ENCODE data around the gene CLEC2L. TPM values are rescaled to one million over a fixed set of nuclear protein-coding genes. Genes with fewer than 3 reads are reported as not detected.

Gene CLEC2L
- total RNA-seq, 1 experiment from 2014 or later, result not detected

- TF ChIP-seq, protein P1, sequence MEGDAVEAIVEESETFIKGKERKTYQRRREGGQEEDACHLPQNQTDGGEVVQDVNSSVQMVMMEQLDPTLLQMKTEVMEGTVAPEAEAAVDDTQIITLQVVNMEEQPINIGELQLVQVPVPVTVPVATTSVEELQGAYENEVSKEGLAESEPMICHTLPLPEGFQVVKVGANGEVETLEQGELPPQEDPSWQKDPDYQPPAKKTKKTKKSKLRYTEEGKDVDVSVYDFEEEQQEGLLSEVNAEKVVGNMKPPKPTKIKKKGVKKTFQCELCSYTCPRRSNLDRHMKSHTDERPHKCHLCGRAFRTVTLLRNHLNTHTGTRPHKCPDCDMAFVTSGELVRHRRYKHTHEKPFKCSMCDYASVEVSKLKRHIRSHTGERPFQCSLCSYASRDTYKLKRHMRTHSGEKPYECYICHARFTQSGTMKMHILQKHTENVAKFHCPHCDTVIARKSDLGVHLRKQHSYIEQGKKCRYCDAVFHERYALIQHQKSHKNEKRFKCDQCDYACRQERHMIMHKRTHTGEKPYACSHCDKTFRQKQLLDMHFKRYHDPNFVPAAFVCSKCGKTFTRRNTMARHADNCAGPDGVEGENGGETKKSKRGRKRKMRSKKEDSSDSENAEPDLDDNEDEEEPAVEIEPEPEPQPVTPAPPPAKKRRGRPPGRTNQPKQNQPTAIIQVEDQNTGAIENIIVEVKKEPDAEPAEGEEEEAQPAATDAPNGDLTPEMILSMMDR (conservative IDR thresholded peaks at IDR 0.05; ENCODE audit: low read depth, low read length), result no peak
- no peak for TF ChIP-seq EZH2 (IDR thresholded peaks at IDR 0.05; ENCODE audit: borderline replicate concordance, low read depth, low read length, poor library complexity, severe bottlenecking)
- Histone ChIP-seq H3K36me3 (ENCODE audit: insufficient read depth, low read length, poor library complexity, severe bottlenecking) (no peaks in the 10 kb centered on the region), H3K27ac (ENCODE audit: low read depth, low read length, poor library complexity, severe bottlenecking) (no peak overlapping the region), H3K4me3 (ENCODE audit: low read depth, low read length, poor library complexity, severe bottlenecking) (no peak overlapping the region), H3K4me1 (ENCODE audit: insufficient read depth, low read length, poor library complexity, severe bottlenecking) (no peaks in the 10 kb centered on the region), H3K27me3 (replicated peaks; ENCODE audit: insufficient read depth, low read depth, low read length, poor library complexity) (peaks cover 18% of the 10 kb centered on the region), H3K9me3 (ENCODE audit: low read depth, low read length, poor library complexity, severe bottlenecking) (no peaks in the 10 kb centered on the region)
- no peak for DNase-seq (ENCODE audit: low spot score)
- intact Hi-C loops (cut with micrococcal nuclease; ENCODE audit: unreplicated experiment), result no loop called here
- BruUV-seq (replicated peaks), result no TSS peak
- ChIA-PET POLR2A (ENCODE audit: low non-redundant PET) (no interaction called here), CTCF (interaction anchor here (0.6 kb wide), 1 partner anchor 52 kb away, joined by 13 read pairs; no protein-coding TSS in a partner anchor)
Measured at GRCh38 chr7:139532636-139533155, 9.2 kb downstream of the CLEC2L start.

- CTCF ChIA-PET, result no interaction called here
- TF ChIP-seq, protein P1 (conservative IDR thresholded peaks at IDR 0.05; ENCODE audit: low read depth, low read length), result no peak
- no peak for TF ChIP-seq EZH2 (IDR thresholded peaks at IDR 0.05; ENCODE audit: borderline replicate concordance, low read depth, low read length, poor library complexity, severe bottlenecking)
- H3K27ac ChIP-seq (ENCODE audit: low read depth, low read length, poor library complexity, severe bottlenecking), result no peak overlapping the region
- no peaks in the 10 kb centered on the region for H3K9me3 ChIP-seq (ENCODE audit: low read depth, low read length, poor library complexity, severe bottlenecking)
- no TSS peak for BruUV-seq (replicated peaks)
- no peaks in the 10 kb centered on the region for H3K36me3 ChIP-seq (ENCODE audit: insufficient read depth, low read length, poor library complexity, severe bottlenecking)
- H3K27me3 ChIP-seq (replicated peaks; ENCODE audit: insufficient read depth, low read depth, low read length, poor library complexity), result peaks cover 14% of the 10 kb centered on the region
- DNase-seq (ENCODE audit: low spot score), result no peak
- intact Hi-C loops (cut with micrococcal nuclease; ENCODE audit: unreplicated experiment), result no loop called here
- no peaks in the 10 kb centered on the region for H3K4me1 ChIP-seq (ENCODE audit: insufficient read depth, low read length, poor library complexity, severe bottlenecking)
- H3K4me3 ChIP-seq (ENCODE audit: low read depth, low read length, poor library complexity, severe bottlenecking), result no peak overlapping the region
- POLR2A ChIA-PET (ENCODE audit: low non-redundant PET), result no interaction called here
Measured at GRCh38 chr7:139534096-139534495, 10.6 kb downstream of the CLEC2L start.

- H3K9me3 ChIP-seq (ENCODE audit: low read depth, low read length, poor library complexity, severe bottlenecking), result no peaks in the 10 kb centered on the region
- intact Hi-C loops (cut with micrococcal nuclease; ENCODE audit: unreplicated experiment), result no loop called here
- no peaks in the 10 kb centered on the region for H3K4me1 ChIP-seq (ENCODE audit: insufficient read depth, low read length, poor library complexity, severe bottlenecking)
- no peak for DNase-seq (ENCODE audit: low spot score)
- peaks cover 14% of the 10 kb centered on the region for H3K27me3 ChIP-seq (replicated peaks; ENCODE audit: insufficient read depth, low read depth, low read length, poor library complexity)
- H3K4me3 ChIP-seq (ENCODE audit: low read depth, low read length, poor library complexity, severe bottlenecking), result no peak overlapping the region
- POLR2A ChIA-PET (ENCODE audit: low non-redundant PET), result no interaction called here
- H3K36me3 ChIP-seq (ENCODE audit: insufficient read depth, low read length, poor library complexity, severe bottlenecking), result no peaks in the 10 kb centered on the region
- BruUV-seq (replicated peaks), result no TSS peak
- CTCF ChIA-PET, result no interaction called here
- no peak for TF ChIP-seq EZH2 (IDR thresholded peaks at IDR 0.05; ENCODE audit: borderline replicate concordance, low read depth, low read length, poor library complexity, severe bottlenecking)
- TF ChIP-seq, protein P1 (conservative IDR thresholded peaks at IDR 0.05; ENCODE audit: low read depth, low read length), result no peak
- H3K27ac ChIP-seq (ENCODE audit: low read depth, low read length, poor library complexity, severe bottlenecking), result no peak overlapping the region
Measured at GRCh38 chr7:139534966-139535651, 11.6 kb downstream of the CLEC2L start.

All from A673 (cell line).